Endothelial cell of umbilical vein (primary cell): ENCODE data around the gene SAMD14.
A peak's percentile ranks its signal among the peaks of the same experiment; 100 is the strongest.

Experiments used
- CTCF ChIP-seq, 2 donors: IDR thresholded peaks; 1 replicate in 1 of 2; 2 replicates in 1 of 2; pipeline ENCODE4 v1.5.1; 2011; ENCODE audit warnings: low read length in 2 of 2, mild to moderate bottlenecking in 2 of 2, moderate library complexity in 2 of 2, control low read depth in 1 of 2, inconsistent platforms in 1 of 2, low read depth in 1 of 2; ENCODE audit not compliant: insufficient read depth in 1 of 2; ENCODE audit errors: extremely low read depth in 1 of 2
- EZH2 ChIP-seq: IDR thresholded peaks from 2 replicates; pipeline ENCODE4 v1.6.1; 2012; ENCODE audit warnings: borderline replicate concordance, low read depth, mild to moderate bottlenecking, moderate library complexity, low read length, inconsistent platforms; ENCODE audit not compliant: severe bottlenecking
- JUN ChIP-seq: IDR thresholded peaks from 2 replicates; pipeline ENCODE4 v1.6.1; 2011; ENCODE audit warnings: borderline replicate concordance, low read depth; ENCODE audit not compliant: insufficient read length, insufficient read depth
- MAX ChIP-seq: IDR thresholded peaks from 2 replicates; pipeline ENCODE4 v1.6.1; 2011; ENCODE audit not compliant: insufficient read depth, insufficient read length
- POLR2A ChIP-seq: IDR thresholded peaks from 2 replicates; pipeline ENCODE4 v1.6.1; 2012; ENCODE audit warnings: low read depth, mild to moderate bottlenecking, control low read depth, low read length
- POLR2AphosphoS5 ChIP-seq: IDR thresholded peaks from 2 replicates; pipeline ENCODE4 v1.6.1; 2012; ENCODE audit warnings: low read depth, mild to moderate bottlenecking, control low read depth, low read length, moderate library complexity; ENCODE audit not compliant: insufficient read depth

GRCh38 chr17:50177983-50178834 lies 48.2 kb upstream of the SAMD14 start:
- TF ChIP-seq POLR2A: peak; percentile 71
- TF ChIP-seq POLR2AphosphoS5: peak; percentile 52
- TF ChIP-seq CTCF (IDR thresholded peaks at IDR 0.05; ENCODE audit: extremely low read depth in 1 of 2, insufficient read depth in 1 of 2, low read depth in 1 of 2, low read length in 2 of 2): peak; percentile 54 to 72
- TF ChIP-seq EZH2: no peak
- peak; percentile 47 for TF ChIP-seq MAX
- TF ChIP-seq JUN: no peak
